KMS-11 (cell line): Measurements from ENCODE around the gene RSPH4A.

Experiments
- H2AFZ ChIP-seq: fragments of 200-600 bp; sonication (generic); 2 replicates; pipeline ENCODE4 v1.6.1; 2016; ENCODE audit warnings: antibody characterized with exemption, mixed run types, low read depth
- H3K27ac ChIP-seq: fragments of 200-600 bp; sonication (generic); 2 replicates; pipeline ENCODE4 v1.6.1; 2016; ENCODE audit warnings: mild to moderate bottlenecking, mixed run types
- H3K27me3 ChIP-seq: fragments of 200-600 bp; sonication (generic); 2 replicates; pipeline ENCODE4 v1.6.1; 2017; ENCODE audit warnings: mild to moderate bottlenecking, low read depth, mixed run types, moderate library complexity; ENCODE audit not compliant: insufficient read depth
- H3K36me3 ChIP-seq: fragments of 200-600 bp; sonication (generic); 2 replicates; pipeline ENCODE4 v1.6.1; 2017; ENCODE audit warnings: mild to moderate bottlenecking, mixed run types; ENCODE audit not compliant: insufficient read depth
- H3K4me1 ChIP-seq: fragments of 200-600 bp; sonication (generic); 2 replicates; pipeline ENCODE4 v1.6.1; 2016; ENCODE audit warnings: mild to moderate bottlenecking, low read depth, mixed run types; ENCODE audit not compliant: poor library complexity, severe bottlenecking
- H3K4me2 ChIP-seq: fragments of 200-600 bp; sonication (generic); 2 replicates; pipeline ENCODE4 v1.7.0; 2016; ENCODE audit warnings: mild to moderate bottlenecking, mixed run types
- H3K4me3 ChIP-seq: fragments of 200-600 bp; sonication (generic); IDR thresholded peaks from 2 replicates; pipeline ENCODE4 v1.6.1; 2017; ENCODE audit warnings: low read depth, low read length, mixed read lengths; ENCODE audit not compliant: insufficient read depth
- H3K79me2 ChIP-seq: fragments of 200-600 bp; sonication (generic); 2 replicates; pipeline ENCODE4 v1.6.1; 2016; ENCODE audit warnings: low read depth, mixed run types; ENCODE audit not compliant: insufficient read depth
- H3K9ac ChIP-seq: fragments of 200-600 bp; sonication (generic); 2 replicates; pipeline ENCODE4 v1.6.1; 2016; ENCODE audit warnings: mild to moderate bottlenecking, mixed run types
- H4K20me1 ChIP-seq: fragments of 200-600 bp; sonication (generic); 2 replicates; pipeline ENCODE4 v1.6.1; 2016; ENCODE audit warnings: mild to moderate bottlenecking, mixed run types; ENCODE audit not compliant: insufficient read depth
- TF ChIP-seq, protein P1 (sequence below): fragments of 200-600 bp; sonication (generic); conservative IDR thresholded peaks from 2 replicates; pipeline ENCODE4 v1.6.1; 2017; ENCODE audit warnings: low read depth, mild to moderate bottlenecking, antibody characterized with exemption, low read length, moderate library complexity, mixed read lengths

The RSPH4A gene

DNA sequence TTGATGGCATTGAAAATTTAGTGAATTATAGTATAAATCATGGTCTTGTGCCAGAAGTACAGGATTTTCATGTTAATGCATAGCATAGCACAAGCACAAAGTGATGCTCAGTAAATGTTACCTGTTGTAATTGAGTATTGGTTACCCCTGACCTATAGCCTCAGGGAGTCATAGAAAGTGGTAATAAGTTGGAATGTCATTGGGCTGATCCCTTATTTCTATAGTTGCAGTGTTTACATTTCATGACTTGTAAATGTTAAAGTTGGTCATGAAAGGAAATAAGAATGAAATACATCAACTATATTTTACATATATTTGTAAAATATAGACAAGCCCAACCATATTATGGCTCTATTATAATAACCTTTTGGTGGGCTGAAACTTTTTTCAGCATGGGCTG, 37.9 kb upstream of the RSPH4A start:
- Histone ChIP-seq H3K27ac (no peak overlapping the region), H3K4me3 (no peak overlapping the region), H3K79me2 (peaks cover 13% of the 10 kb centered on the region; the same call in 1 of the 2 replicates), H4K20me1 (0 out of 2 replicates have a peak, but pooled peaks cover 4% of the 10 kb centered on the region), H2AFZ (no peak overlapping the region), H3K4me1 (peaks cover 4% of the 10 kb centered on the region), H3K9ac (no peak overlapping the region), H3K36me3 (no peaks in the 10 kb centered on the region), H3K4me2 (no peak overlapping the region), H3K27me3 (no peaks in the 10 kb centered on the region)
- TF ChIP-seq, protein P1, sequence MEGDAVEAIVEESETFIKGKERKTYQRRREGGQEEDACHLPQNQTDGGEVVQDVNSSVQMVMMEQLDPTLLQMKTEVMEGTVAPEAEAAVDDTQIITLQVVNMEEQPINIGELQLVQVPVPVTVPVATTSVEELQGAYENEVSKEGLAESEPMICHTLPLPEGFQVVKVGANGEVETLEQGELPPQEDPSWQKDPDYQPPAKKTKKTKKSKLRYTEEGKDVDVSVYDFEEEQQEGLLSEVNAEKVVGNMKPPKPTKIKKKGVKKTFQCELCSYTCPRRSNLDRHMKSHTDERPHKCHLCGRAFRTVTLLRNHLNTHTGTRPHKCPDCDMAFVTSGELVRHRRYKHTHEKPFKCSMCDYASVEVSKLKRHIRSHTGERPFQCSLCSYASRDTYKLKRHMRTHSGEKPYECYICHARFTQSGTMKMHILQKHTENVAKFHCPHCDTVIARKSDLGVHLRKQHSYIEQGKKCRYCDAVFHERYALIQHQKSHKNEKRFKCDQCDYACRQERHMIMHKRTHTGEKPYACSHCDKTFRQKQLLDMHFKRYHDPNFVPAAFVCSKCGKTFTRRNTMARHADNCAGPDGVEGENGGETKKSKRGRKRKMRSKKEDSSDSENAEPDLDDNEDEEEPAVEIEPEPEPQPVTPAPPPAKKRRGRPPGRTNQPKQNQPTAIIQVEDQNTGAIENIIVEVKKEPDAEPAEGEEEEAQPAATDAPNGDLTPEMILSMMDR: no peak

DNA sequence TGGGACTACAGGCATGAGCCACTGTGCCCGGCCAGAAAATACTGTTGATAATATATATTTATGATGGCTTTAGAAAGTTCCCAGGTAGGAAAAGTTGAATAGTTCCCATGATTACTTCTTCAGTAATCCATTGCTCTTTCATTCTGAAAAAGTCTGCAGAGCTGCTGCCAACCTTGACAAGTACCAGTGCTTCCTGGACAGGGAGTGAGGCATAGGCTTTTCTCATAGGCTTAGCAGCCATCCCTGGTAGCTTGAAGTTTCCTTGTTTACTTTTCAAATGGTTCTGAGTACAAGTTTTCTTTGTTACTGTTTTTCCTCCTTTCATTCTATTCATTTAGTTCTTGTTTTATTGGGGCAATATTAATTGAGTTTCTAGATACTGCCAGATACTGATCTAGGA, 37.1 kb upstream of the RSPH4A start:
- H3K79me2 ChIP-seq: peaks cover 5% of the 10 kb centered on the region; the same call in 1 of the 2 replicates
- TF ChIP-seq, protein P1: no peak
- H3K36me3 ChIP-seq: no peaks in the 10 kb centered on the region

DNA sequence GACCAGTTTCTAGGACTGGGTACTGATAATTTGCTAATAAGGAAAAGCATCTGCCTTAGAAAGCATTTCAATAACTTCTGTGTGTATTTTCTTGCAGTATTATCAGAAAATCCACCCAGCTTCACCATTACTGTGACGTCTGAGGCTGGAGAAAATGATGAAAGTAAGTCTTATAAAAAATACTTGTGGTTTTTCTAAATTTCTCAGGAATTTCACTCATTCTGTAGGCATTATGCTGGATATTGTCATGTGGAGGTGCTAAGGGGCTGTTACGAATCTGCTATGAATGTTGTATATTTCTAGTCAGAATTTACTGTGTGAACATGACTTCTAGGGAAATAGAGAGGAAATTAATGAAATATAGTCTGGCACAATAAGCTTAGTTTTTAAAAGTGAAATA, 36.1 kb upstream of the RSPH4A start:
- no peak overlapping the region for H3K27ac ChIP-seq
- no peaks in the 10 kb centered on the region for H3K4me1 ChIP-seq
- H3K27me3 ChIP-seq: no peaks in the 10 kb centered on the region
- H3K79me2 ChIP-seq: peaks cover 3% of the 10 kb centered on the region; the same call in 1 of the 2 replicates
- H3K36me3 ChIP-seq: no peaks in the 10 kb centered on the region
- TF ChIP-seq, protein P1: no peak
- no peak overlapping the region for H3K4me3 ChIP-seq
- no peak overlapping the region for H2AFZ ChIP-seq
- no peak overlapping the region for H3K4me2 ChIP-seq
- no peak overlapping the region for H3K9ac ChIP-seq
- H4K20me1 ChIP-seq: 0 out of 2 replicates have a peak, but pooled peaks cover 4% of the 10 kb centered on the region

More for the DNA sequence above, 37.1 kb upstream of the RSPH4A start:
- Histone ChIP-seq H3K9ac (no peak overlapping the region), H3K4me2 (no peak overlapping the region), H3K27ac (no peak overlapping the region), H3K4me3 (no peak overlapping the region), H2AFZ (no peak overlapping the region), H3K4me1 (no peaks in the 10 kb centered on the region), H4K20me1 (0 out of 2 replicates have a peak, but pooled peaks cover 4% of the 10 kb centered on the region), H3K27me3 (no peaks in the 10 kb centered on the region)

DNA sequence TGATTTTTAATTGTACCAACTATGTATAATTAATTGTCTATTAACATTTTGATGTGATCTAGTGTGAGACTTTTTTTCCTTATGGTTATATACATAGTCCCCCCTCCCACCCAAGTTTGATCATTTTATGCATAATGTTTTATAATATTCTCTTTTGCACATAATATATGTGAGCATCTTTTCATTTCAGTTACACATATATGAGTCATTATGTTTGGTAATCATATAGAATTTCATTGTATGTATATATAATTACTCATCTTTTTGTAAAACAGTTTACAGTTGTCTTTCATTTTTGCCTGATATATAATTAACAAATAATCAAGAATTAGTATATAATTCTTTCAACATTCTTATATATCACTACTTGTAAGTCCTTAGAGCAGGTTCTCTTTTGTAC, 30.0 kb upstream of the RSPH4A start:
- Histone ChIP-seq H2AFZ (no peak overlapping the region), H3K9ac (no peak overlapping the region), H3K4me3 (no peak overlapping the region), H3K4me2 (no peak overlapping the region), H4K20me1 (no peaks in the 10 kb centered on the region), H3K27me3 (no peaks in the 10 kb centered on the region), H3K27ac (no peak overlapping the region), H3K4me1 (no peaks in the 10 kb centered on the region), H3K79me2 (no peaks in the 10 kb centered on the region), H3K36me3 (no peaks in the 10 kb centered on the region)
- TF ChIP-seq, protein P1: no peak

DNA sequence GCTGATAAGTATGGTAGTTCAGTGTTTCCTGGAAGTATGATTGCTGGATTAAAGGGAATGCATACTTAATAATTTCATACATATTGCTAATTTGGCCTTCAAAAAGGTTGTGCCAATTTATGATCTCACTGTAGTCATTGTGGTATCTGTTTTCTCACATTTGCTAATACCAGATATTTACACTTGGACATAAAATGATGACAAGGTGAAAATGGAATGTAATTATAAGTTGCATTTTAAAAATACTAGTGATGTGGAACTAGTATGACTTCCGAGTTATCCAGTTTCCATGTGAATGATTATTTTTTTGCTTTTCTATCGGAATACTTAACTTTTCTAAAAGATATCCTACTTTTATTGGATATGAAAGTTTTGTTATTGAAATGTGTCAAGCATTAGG, 29.5 kb upstream of the RSPH4A start:
- H3K4me2 ChIP-seq: no peak overlapping the region
- no peaks in the 10 kb centered on the region for H3K27me3 ChIP-seq
- TF ChIP-seq, protein P1: no peak
- no peak overlapping the region for H3K27ac ChIP-seq
- no peaks in the 10 kb centered on the region for H3K79me2 ChIP-seq
- no peak overlapping the region for H2AFZ ChIP-seq
- no peak overlapping the region for H3K9ac ChIP-seq
- H3K4me1 ChIP-seq: no peaks in the 10 kb centered on the region
- H4K20me1 ChIP-seq: no peaks in the 10 kb centered on the region
- H3K4me3 ChIP-seq: no peak overlapping the region
- no peaks in the 10 kb centered on the region for H3K36me3 ChIP-seq
